GM12892 (cell line): ENCODE measurements around the gene PTPRZ1.

Experiments used
- POLR2A ChIP-seq: IDR thresholded peaks from 2 replicates; pipeline ENCODE4 v1.6.1; 2011; ENCODE audit warnings: low read depth, low read length, control low read depth
- POLR2AphosphoS5 ChIP-seq: IDR thresholded peaks from 2 replicates; pipeline ENCODE4 v1.6.1; 2011; ENCODE audit warnings: low read depth, low read length, control low read depth

DNA sequence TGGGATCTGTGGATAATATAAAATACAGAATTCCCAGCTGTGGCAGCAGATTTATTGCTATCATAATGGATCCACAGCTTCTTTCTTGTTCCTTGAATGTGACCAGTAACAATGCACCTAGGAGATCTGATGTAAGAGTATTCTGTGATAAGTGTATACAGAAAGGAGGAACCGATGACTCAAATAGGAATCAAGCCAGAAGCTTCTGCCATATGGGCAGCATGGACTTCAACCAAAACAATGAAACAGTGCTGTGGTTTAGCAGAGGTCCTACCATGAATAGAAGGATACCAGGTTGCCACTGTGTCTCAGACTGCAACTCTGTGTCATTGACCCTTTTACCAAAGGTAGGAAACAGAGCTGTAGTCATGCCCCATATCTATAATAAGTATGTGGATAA is 81.8 kb downstream of the PTPRZ1 start:
- TF ChIP-seq POLR2A (no peak), POLR2AphosphoS5 (no peak)
